HG03521 (cell line): ENCODE measurements around the gene PDS5A.
A peak's percentile ranks its signal among the peaks of the same experiment; 100 is the strongest.
"Not testable (repeated sequence)": the region's sequence is repeated elsewhere in the genome, so short reads cannot be mapped to it uniquely, and the experiment has no call there.

Source experiments
- ATAC-seq: cut with Tn5 transposase; IDR thresholded peaks from one replicate; pipeline ENCODE4 v1.9.1; 2021; ENCODE audit warnings: mild to moderate bottlenecking, moderate library complexity; ENCODE audit not compliant: unreplicated experiment

Gene PDS5A

GRCh38 chr4:39970671-39971640 lies 6.8 kb downstream of the PDS5A start:
- ATAC-seq, result peak; percentile 69

- ATAC-seq, result no peak
Measured at GRCh38 chr4:39963656-39964055, 14.1 kb downstream of the PDS5A start.

GRCh38 chr4:39961311-39961877 lies 16.3 kb downstream of the PDS5A start:
- ATAC-seq, result no peak

- no peak for ATAC-seq
Measured at GRCh38 chr4:39950861-39951481, 26.7 kb downstream of the PDS5A start.

- no peak for ATAC-seq
Measured at GRCh38 chr4:39947963-39948362, 29.7 kb downstream of the PDS5A start.

- ATAC-seq, result no peak
Measured at GRCh38 chr4:39947417-39947816, 30.3 kb downstream of the PDS5A start.

- not testable (repeated sequence) for ATAC-seq
Measured at GRCh38 chr4:39944245-39944644, 33.5 kb downstream of the PDS5A start.

GRCh38 chr4:39942507-39942906 lies 35.2 kb downstream of the PDS5A start:
- ATAC-seq, result no peak

GRCh38 chr4:39941682-39942217 lies 36.0 kb downstream of the PDS5A start:
- ATAC-seq, result no peak

- ATAC-seq, result no peak
Measured at GRCh38 chr4:39937683-39938268, 39.9 kb downstream of the PDS5A start.

GRCh38 chr4:39936565-39937418 lies 40.9 kb downstream of the PDS5A start:
- no peak for ATAC-seq

GRCh38 chr4:39933671-39934590 lies 43.8 kb downstream of the PDS5A start:
- no peak for ATAC-seq

- ATAC-seq, result no peak
Measured at GRCh38 chr4:39932776-39933402, 44.8 kb downstream of the PDS5A start.

GRCh38 chr4:39931441-39931901 lies 46.2 kb downstream of the PDS5A start:
- ATAC-seq, result no peak

GRCh38 chr4:39928538-39928937 lies 49.2 kb downstream of the PDS5A start:
- ATAC-seq, result no peak

- no peak for ATAC-seq
Measured at GRCh38 chr4:39924014-39924413, 53.7 kb downstream of the PDS5A start.

GRCh38 chr4:39922399-39922798 lies 55.3 kb downstream of the PDS5A start:
- ATAC-seq, result no peak

- no peak for ATAC-seq
Measured at GRCh38 chr4:39913471-39913870, 64.2 kb downstream of the PDS5A start.

GRCh38 chr4:39910064-39910463 lies 67.6 kb downstream of the PDS5A start:
- no peak for ATAC-seq
